ENCODE measurements around the gene RNF222.
"Not testable (repeated sequence)": the region's sequence is repeated elsewhere in the genome, so short reads cannot be mapped to it uniquely, and the experiment has no call there.

RNF222 gene

DNA sequence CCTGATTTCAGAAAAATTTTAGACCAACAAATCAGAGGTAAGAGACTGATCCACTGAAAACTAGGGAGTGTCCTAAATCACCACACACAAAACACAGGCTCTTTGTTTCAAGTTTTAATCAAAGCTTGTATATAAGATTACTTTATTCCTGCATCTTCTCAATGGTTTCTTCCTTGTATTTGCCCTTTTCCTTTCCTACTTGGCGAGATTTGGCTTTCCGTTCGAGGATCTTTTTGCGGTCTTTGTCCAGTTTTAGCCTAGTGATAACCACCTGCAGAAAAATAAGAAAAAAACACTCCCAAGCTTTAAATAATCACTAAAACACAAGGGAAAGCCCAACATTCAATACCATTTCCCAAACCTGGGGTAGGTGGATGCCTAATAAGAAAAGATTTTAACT lies 20.2 kb downstream of the RNF222 start:
- no peak for DNase-seq

DNA sequence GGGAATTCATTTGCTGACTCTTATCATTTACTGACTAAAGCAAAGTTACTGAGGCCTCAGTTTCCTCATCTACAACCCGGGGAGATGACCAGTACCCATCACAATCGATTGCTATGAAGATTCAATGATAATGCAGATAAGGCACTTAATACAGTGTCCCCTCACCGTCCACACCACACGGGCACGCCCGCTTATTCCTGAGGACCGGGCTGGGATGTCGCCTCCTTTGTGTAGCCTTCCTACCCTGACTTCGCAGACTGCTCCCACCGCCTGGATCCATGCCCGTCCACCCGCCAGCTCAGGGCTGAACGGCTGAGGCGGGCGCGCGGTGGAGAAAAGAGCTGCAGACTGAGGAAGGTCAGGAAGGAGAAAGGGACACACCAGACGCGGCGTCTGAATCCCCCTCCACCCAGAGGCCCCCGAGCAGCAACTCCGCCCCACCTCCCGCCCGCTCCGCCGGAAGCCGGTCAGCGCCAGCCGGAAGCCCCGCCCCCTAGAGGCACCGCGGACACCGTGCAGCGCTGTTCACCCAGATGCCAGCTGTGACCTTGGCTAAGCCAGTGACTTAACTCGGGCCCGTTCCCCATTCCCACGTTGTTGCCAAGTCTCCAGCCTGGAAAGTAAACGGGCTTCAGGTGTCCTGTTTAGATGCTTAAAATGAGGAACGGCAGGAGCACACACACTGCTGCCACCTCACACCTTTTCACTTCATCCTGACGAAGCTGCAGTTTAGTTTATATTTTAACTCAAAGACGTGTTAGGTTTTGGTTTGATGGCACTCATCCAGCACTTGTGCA lies 21.2 kb downstream of the RNF222 start, which contains the start of gene KRABD2:
Gene KRABD2 (minus strand): TSS at position 434 of the 797 bp plus-strand sequence.
- DNase-seq: peak; percentile 88

DNA sequence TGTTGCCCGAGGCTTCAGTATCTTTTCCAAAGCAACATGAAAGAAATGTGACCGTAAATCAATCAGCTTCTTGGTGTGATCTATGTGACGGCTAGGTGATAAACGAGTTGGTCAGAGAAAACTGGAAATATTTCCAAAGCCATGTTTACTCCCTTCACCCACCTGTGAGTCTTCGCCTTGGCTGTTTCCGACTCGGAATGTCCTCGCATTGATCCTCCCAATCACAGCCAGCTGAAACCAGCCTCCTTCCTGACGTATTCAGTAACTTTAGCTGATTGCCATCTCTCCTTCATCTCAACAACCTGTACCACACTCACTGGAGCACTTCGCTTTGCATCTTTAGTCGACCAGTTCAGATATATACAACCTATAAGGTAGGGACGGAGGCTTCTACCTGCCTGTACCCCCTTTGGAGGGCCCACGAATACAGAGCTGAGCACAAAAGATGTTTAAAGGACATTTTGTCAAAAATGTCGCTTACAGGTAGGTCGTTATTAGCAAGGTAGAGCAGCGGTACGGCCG lies 21.8 kb downstream of the RNF222 start:
- peak; percentile 47 for DNase-seq

DNA sequence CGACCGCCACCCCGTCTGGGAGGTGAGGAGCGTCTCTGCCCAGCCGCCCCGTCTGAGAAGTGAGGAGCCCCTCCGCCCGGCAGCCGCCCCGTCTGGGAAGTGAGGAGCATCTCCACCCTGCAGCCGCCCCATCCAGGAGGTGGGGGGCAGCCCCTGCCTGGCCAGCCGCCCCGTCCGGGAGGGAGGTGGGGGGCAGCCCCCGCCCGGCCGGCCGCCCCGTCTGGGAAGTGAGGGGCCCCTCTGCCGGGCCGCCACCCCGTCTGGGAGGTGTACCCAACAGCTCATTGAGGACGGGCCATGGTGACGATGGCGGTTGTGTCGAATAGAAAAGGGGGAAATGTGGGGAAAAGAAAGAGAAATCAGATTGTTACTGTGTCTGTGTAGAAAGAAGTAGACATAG lies 23.8 kb downstream of the RNF222 start:
- not testable (repeated sequence) for DNase-seq

DNA sequence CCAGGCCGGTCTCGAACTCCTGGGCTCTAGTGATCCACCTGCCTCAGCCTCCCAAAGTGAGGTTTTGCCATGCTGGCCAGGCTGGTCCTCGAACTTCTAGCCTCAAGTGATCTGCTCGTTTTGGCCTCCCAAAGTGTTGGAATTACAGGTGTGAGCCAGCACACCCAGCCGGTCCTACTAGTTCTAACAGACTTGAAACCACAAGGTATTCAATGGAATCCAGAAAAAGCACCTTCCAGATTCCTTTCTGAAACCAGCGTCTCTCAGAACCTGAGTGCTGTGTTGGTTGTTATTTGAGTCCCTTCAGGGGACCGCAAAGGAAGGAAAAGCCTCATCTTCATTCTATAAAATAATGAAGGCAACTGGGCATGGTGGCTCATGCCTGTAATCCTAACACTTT lies 25.2 kb downstream of the RNF222 start:
- DNase-seq: no peak

DNA sequence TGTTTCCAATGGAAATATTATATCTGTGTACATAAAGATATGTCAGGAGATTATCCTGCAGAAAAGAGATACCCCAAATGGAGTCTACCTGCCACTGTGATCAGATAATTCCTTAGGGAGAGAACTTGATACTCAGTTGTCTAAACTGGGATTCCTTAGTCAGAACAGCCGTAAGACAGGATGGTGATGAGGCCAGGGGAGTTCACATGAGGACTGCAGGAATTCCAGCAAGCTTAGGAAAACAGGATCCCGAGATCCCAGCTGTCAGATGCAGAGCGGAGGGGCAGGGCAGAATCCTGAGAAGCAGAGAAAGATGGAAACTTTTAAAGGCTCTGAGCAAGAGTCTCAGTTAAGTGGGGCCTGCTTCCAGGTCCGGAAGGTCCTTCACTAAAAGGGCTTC lies 25.8 kb downstream of the RNF222 start:
- DNase-seq: no peak

DNA sequence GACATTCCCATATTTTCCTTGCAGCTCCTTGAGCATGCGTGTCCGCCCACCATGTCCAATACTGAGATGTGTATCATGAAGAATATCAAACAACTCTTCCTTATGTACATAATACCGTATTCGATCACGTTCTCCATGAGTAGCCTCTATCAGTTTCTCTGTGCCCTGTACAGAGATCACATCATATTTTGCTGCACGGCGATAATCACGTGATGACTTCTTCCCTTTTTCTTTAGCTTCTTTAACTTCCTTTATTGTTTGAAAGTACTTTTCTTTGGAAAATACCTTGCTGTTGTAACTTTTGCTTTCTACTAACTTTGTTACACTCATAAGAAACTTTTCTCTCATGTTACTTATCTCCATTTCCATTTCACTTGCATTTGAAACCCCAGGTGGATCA lies 27.7 kb downstream of the RNF222 start:
- no peak for DNase-seq

DNA sequence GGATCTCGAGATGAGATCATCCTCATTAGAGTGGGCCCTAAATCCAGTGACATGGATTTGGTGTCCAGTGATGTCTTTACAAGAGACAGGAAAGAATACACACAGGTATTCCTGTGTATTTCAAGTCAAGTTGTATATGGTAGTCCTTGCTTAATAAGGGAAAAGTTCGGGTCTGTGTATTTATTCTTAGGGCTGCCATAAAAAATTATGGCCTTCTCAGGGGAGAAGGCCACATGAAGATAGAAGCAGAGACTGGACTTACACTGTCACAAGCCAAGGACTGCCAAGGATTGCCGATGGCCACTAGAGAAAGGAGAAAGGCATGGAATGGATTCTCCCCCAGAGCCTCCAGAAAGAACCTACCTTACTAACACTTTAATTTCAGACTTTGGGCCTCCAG lies 29.4 kb downstream of the RNF222 start:
- no peak for DNase-seq

DNA sequence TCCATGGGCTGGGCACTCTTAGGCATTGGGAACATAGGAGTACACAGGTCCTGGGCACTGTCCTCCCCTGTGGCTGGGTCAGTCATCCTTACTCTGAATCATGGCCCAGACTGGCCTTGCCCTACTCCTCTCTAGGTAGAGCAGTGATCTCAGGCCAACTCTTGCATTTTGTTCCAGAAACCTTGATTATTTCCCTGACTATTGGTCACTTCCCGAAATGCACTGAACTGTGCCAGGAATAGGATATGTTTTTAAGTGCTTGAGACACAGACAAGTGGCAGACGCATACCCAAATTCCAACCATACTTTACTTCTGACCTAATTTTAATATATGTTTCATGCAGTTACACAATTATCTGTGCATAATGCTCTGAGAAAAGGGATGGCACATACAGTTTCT lies 31.4 kb downstream of the RNF222 start:
- DNase-seq: no peak

DNA sequence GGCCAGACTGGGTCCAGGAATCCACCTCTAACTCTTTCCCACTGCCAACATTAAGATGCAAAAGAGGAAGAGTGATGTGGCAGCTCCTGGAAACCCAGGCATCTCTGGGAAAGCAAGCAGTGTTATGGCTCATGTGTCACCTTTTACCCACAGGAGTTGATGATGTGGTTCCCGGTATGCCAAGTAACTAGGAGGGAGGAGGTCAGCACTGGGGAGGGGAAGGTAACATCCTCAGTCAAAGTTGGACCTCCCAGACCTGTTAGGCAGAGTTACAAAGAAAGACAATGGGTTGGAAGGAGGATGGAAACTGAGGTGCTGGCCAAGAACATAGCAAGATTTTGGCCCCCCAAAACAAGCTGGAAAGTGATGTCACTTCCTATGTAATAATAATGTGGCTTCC lies 32.5 kb downstream of the RNF222 start:
- DNase-seq: no peak

DNA sequence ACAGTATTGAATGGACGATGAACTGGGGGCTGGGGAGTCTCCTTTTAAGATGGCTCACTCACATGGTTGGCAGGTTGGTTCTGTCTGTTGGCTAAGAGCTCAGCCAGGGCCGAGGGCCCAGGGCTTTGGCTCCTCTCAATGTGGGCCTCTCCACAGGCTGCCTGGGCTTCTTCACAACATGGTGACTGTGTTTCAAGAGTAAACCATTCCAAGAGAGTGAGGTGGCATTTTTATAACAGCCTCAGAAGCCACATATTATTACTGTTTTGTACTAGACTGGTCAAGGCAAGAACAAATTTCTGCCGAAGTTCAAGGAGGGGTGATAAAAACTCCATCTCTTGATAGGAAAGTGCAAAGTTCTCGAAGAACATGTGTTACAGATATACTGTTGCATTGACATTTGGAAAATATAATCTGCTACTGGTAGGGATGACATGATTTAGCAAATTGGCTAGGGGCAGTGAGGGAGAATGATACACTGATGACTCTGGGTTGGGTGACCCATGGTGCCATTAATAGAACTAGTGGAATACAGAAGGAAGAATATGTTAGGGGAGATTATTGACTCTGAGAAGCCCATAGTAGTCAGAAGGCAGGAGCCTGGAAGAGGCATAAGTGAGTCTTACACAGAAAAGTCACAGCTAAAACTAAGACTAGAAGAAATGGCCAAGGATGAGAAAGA lies 34.8 kb downstream of the RNF222 start:
- no peak for DNase-seq

DNA sequence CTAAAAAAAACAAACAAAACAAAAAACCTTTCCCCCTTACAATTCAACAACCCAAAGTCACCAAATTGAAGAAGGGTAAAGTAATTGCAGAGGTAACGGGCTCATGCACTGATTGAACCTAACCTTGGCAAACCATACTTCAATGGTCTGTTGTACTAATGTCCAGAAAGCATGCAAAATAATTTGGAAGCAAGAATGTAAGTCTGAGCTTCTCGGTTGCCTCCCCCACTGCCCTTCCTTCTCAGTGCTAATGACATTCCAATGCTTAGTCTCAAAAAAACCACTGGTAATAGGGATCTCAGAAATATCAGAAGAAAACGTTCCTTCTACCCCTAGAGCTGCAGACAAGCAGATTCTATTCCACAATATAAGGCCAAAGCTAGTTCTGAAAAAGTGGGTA lies 36.9 kb downstream of the RNF222 start:
- DNase-seq: no peak

DNA sequence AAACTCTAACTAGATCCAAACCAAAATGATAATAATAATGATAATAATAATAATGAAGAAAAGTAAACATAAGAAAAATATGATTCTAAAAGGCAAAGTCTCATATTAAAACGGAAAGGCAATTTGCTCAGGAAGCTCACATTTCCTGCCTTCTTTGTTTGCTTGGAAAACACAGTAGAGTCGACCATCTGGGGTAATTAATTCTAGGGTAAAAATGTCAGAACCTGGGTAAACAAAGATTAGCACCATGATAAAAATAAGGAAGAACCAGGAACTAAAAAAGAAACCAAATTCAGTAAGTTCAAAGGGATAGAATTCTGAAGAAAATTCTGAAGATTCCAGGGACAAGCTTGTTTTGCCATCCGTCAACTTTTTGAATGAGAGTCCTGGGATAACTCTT lies 37.4 kb downstream of the RNF222 start:
- DNase-seq: no peak

DNA sequence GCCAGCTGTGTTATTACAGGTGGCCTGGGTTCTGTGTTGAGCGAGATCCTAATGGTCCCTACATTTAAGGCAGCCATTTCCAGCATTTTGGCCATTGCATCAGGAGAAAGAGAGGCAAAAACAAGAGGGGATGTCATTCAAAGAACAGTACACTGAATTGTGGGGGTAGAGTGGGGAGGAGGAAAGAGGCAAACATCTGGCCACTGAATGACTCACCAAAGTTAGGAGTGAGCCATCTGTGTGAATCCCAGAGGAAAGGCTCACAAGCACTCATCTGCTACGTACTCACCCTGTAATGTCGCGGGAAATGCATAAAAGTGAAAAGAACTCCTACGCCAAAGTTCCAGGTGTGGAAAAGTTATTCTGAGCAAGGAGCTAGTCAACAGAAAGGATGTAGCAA lies 37.9 kb downstream of the RNF222 start:
- no peak for DNase-seq

DNA sequence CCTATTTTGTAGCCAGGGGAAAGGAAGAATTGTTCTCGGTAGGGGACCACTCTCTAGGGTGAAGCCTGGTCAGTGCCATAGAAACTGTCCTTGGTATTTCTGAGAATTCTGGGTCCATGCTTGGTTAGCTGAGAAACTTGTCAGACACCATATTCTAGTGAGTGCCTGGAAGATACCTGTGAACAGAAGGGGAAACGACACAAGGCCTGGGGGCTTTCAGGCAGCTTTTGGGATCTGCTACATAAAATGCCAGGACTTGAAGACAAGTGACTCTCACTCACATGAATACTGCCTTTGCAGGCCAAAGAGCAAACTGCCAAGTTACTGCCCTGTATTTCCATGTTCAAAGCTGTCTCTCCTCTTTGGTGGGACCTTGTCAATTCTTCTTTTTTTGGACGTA lies 39.7 kb downstream of the RNF222 start:
- DNase-seq: no peak

DNA sequence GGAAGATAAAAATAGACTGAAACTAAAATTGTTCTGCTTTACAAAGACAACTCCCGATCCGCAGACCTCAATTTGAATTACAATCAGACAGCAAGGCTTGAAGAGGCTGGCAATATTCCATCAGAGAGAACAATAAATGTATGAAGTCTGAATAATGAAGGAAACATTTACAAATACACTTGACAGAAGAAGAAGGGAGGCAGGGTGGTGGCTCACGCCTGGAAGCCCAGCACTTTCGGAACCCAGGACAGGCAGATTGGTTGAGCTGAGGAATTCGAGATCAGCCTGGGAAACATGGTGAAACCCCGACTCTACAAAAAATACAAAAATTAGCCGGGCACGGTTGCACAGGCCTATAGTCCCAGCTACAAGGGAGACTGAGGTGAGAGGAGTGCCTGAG lies 43.4 kb downstream of the RNF222 start:
- DNase-seq: no peak

DNA sequence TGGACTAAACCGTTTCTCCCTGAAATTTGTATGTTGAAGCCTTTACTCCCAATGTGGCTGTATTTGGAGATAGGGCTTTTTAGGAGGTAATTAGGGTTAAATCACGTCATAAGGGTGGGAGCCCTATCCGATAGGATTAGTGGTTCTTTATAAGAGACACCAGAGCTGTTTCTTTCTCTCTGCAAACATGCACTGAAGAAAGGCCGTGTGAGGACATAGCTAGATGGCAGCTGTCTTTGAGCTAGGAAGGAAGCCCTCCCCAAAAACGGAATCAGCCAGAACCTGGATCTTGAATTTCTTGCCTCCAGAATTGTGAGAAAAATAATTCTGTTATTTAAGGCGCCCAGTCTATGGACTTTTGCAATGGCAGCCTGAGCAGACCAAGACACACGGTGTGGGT lies 43.9 kb downstream of the RNF222 start:
- DNase-seq: no peak

DNA sequence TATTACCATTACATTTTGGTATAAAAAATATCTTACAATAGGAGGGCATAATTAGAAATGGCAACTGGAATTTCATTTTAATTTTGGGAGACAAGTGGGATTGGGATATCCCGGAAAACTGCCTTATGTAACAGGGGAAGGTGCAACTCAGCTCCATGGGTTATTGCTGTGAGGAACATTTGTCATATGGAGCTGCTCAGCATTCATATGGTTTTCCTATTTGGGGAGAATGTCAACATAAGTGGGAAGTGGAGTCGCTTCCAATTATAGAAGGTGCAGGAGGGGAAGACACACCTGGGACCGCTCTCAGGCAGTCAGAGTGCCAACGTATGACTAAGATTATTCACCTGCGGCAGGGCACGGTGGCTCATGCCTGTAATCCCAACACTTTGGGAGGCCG lies 47.3 kb downstream of the RNF222 start:
- DNase-seq: no peak

DNA sequence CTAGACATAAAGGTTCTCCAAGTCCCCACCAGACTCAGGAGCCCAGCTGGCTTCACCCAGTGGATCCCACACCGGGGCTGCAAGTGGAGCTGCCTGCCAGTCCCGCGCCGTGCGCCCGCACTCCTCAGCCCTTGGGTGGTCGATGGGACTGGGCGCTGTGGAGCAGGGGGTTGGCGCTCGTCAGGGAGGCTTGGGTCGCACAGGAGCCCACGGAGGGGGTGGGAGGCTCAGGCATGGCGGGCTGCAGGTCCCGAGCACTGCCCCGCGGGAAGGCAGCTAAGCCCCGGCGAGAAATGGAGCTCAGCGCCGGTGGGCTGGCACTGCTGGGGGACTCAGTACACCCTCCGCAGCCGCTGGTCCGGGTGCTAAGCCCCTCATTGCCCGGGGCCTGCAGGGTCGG lies 50.6 kb downstream of the RNF222 start:
- not testable (repeated sequence) for DNase-seq

DNA sequence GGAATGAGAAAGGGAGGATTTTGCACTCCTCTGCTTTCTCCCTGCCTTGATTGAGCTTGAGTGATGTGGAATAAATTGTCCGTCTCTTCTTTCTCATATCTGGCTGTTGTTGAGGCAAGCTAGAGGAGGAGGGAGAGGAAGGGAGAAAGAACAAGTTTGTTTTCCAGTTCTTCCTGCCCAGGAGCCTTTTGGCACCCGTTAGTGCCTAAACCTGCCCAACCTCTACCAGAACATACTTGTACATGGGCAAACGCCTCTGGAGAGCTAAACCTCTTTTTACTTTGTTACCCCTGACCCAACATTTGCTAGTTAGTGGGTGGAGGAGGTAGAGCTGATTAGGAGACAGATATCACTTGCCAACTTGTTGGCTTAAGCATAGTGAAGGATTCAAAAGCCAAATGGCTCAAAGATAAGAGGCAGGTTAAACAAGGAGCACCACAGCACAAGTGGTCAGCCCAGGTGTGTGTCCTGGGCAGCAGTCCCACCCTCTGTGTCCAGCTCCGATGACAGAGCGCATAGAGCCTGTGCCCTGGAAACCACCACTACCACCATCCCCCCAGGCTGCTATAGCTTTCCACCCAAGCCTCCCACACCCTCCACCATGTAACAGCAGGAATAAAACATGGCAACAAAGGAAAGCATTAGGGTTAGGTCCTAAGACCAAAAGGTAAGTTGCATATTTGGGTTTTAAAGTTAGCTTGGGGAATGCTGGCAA lies 51.5 kb downstream of the RNF222 start:
- no peak for DNase-seq

DNA sequence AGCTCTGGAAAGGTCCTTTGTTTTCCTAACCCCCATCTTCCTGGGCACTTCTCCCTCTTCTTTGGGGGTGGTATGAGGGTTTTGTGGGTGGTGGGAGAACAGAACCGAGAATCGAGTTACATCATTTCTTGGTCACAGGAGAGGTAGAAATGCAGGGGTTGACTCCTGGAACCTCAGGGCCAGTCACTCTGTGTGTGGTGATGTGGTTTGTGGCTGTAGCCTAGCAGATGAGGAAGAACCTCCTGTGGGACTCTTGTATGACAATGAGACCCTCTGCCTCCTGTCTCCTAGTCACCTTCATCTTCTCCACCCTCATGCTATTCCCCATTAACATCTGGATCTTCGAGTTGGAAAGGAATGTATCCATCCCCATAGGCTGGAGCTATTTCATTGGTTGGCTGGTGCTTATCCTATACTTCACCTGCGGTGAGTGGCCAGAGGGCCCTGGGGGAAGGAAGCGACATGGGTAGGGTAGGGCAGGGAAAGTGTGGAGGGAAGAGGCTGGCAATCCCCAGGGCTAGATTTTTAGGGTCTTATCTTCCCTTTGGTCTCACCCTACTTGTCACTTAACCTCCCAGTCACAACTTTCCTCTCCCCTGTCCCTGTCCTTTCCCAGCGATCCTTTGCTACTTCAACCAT lies 52.5 kb downstream of the RNF222 start:
- no peak for DNase-seq

DNA sequence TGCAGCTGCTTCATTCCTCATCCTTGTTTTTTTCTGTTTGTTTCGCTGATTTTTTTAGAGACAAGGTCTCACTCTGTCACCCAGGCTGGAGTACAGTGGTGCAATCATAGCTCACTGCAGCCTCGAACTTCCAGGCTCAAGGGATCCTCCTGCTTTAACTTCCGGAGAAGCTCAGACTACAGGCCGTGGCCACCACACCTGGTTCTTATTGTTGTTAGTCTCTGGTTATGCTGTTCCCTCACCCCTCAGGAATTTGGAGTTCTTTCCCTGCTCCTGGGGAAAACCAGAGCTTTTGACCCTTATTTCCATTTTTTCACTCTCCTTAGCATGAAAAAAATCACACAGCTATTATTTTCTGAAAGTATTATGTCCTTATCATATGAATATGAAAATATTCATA lies 56.2 kb downstream of the RNF222 start:
- DNase-seq: no peak

Data from NCI-H510A treated with DMSO at 0.1 percent for 48 hours (cell line).